Ureter (tissue), 1 donor: ENCODE measurements around the gene MALRD1. TPM values are rescaled to one million over a fixed set of nuclear protein-coding genes. Genes with fewer than 3 reads are reported as not detected.

Experiments used
- DNase-seq: peaks from one replicate; pipeline ENCODE4 v3.0.0-alpha.2; 2020; ENCODE audit warnings: low spot score
- total RNA-seq: library from RNA; stranded (reverse); gene quantifications from one replicate; pipeline ENCODE4 v1.2.4, GENCODE V29; 2023
- donor health status: DM: yes; HTN: yes; CAD: no.

The MALRD1 gene
- total RNA-seq, 1 donor from 2014 or later: 2.3 TPM

DNA sequence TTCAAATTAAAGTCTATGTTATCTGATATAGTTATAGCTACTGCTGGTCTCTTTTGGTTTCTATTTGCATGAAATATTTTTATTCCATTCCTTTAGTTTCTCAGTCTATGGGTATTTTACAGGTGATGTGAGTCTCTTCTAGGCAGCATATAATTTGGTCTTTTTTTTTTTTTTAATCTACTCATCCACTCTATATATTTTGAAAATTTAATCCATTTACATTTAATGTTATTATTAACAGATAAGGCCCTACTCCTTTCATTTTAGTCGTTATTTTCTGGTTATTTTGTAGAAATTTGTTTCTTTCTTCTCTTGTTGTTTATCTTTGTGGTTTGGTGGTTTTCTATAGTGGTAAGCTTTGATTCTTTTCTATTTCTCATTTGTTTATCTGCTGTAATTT is 58.8 kb downstream of the MALRD1 start:
- no peak for DNase-seq

GRCh38 chr10:19111501-19112267 is 63.1 kb downstream of the MALRD1 start:
- no peak for DNase-seq

DNA sequence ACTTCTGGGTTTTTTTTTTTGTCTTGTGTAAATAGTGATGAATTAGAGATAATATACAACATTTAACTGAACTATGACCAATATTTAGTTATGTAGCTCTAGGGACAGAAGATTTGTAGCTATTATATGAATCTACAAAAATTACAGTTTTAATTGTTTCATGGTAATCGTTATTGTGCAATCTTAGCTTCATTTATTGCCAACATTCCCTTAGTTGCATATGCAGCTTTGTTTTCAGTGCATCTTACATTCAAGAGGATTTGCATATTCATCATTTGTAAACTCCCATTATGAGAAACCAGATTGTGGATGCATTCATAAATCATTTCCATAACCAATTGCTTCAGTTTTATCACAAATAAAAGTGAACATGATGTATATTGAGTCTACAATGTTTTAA is 68.8 kb downstream of the MALRD1 start:
- DNase-seq: no peak

DNA sequence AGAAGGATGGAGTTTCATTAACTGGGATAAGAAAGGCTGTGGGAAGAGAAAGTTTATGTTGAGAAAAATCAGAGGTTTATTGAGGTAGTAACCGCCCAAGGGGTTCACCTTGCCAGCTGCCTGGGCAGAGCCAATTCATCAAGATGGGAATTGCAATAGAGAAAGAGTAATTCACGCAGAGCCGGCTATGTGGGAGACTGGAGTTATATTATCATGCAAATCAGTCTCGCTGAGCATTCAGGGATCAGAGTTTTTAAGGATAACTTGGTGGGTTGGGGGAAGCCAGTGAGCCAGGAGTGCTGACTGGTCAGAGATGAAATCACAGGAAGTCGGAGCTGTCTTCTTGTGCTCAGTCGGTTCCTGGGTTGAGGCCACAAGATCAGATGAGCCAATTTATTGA is 70.6 kb downstream of the MALRD1 start:
- no peak for DNase-seq

DNA sequence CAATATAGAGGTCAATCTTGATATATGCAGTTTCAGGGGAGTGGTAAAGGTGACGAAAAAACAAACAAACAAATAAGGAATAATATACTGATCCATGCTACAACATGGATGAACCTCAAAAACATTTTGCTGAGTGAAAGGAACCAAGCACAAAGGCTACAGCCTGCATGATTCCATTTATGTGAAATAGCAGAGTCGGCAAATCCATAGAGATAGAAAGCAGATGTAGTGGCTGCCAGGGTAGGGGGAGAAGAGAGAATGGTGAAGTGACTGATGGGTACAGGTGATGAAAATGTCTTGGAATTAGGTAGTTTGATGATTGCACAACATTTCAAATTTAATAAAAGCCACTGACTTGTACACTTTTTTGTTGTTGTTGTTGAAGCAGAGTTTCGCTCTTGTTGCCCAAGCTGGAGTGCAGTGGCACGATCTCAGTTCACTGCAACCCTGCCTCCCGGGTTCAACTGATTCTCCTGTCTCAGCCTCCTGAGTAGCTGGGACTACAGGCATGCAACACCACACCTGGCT is 71.8 kb downstream of the MALRD1 start:
- DNase-seq: no peak

DNA sequence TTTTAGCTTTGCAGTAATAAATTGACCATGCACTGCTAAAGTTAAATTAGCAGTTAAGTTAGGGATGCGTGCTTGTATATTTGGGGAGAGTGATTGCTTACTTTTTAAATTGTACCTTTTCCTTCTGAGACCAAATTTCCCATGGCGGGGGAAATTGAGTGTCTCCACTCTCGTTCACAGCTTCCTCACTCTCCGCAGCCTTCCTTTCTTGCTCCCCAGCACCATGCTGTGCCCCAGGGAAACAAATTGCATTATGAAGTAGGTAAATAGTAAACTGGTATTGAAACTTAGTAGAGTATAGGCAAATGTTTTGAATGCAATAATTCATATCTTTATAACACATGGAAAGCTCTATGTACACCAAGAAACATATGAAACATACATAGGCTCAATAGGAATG is 85.4 kb downstream of the MALRD1 start:
- DNase-seq: no peak

- DNase-seq: no peak
Observed at GRCh38 chr10:19142967-19143366, 94.4 kb downstream of the MALRD1 start.

DNA sequence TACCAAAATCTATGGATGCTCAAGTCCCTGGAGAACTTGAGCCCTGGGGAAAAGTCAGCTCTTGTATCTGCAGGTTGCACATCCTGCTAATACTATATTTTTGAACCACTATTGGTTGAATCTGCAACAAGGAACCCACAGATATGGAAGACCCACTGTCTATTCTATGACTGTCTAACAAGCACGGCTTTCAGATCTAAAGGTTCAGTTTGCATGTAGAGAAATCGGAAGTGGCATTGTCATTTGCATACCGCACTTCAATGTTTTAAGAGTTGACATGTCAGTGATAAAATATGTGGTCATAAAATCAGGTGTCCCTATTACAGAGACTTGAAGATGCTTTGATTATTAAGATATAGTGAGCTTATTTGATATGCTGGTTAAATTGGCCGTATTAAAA is 95.6 kb downstream of the MALRD1 start:
- DNase-seq: no peak

GRCh38 chr10:19154375-19154774 is 105.8 kb downstream of the MALRD1 start:
- no peak for DNase-seq

GRCh38 chr10:19158358-19158757 is 109.8 kb downstream of the MALRD1 start:
- DNase-seq: no peak

DNA sequence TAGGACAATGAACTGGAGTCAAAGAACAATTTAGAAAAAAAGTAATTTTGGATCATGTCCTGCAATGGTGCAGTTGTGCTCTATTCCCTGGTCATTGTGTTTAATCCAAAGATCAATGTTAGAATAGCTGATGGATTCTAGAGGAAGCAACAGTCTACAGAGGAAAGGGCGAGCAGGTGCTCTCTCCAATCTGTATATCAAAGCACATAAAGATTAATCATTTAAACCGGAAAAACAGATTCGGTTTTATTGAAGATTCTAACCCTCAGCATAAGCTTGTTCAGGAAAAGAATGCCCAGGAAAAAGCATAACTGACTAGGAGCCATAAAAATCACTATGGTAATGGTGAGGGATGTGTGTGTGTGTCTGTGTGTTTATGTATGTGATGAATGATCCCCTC is 110.3 kb downstream of the MALRD1 start:
- DNase-seq: no peak

DNA sequence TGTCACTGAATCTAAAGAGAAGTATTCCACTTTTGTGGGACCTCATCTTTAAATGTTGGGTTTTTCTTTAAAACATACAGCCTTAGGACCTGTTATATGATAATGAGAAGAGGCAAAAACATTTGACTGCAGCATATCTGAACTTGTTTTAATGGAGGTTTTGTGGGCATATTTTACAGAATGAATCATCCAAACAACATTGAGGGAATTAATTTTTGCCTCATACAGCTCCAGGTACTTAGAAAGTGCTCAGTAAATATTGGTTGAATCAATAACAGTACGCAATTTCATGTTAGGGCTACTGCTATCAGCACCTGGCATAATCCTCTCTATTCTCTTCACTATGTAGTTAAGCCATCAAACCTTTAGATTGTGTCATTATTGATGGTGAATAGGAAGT is 115.9 kb downstream of the MALRD1 start:
- DNase-seq: no peak

GRCh38 chr10:19168584-19168983 is 120.0 kb downstream of the MALRD1 start:
- DNase-seq: no peak

GRCh38 chr10:19169041-19169440 is 120.4 kb downstream of the MALRD1 start:
- no peak for DNase-seq

- no peak for DNase-seq
Observed at GRCh38 chr10:19169684-19170083, 121.1 kb downstream of the MALRD1 start.

DNA sequence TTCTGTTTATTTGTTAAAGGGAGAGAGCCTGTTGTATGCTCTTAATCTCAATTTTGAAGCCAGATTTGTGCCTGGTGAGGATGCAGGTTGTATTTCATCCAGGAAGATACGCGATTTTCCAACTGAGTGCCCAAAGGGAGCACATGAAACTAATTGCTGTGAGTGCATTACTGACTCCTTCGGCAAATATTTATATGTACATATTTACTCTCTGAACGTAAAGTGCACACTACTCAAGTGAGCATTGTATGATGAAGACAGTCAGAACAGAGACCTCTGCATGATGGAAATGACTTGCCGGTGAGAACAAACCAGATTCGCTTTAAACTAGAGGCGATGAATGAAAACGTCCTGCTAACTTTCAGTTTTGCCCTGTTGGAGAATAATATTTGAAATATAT is 130.1 kb downstream of the MALRD1 start:
- no peak for DNase-seq

GRCh38 chr10:19184891-19185290 is 136.3 kb downstream of the MALRD1 start:
- DNase-seq: no peak

GRCh38 chr10:19194866-19195265 is 146.3 kb downstream of the MALRD1 start:
- no peak for DNase-seq

GRCh38 chr10:19195698-19196097 is 147.1 kb downstream of the MALRD1 start:
- DNase-seq: no peak

DNA sequence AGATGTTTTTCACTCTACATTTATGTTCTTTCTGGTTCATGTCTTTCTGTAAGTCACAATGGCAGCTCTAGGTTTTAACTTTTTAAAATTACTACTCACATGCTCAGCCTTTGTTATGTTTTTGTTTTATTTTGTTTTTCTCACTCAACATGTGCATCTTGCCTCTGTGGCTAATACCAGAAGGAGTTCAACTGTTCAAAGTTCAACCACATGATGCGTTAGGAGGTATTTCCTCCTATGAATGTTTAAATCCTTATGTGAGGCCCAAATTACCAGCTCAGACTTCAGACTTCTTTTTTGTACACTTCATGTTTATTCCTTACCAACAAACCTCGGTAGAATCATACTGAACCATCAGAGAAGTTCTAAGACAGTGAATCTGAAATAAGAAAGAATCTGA is 151.6 kb downstream of the MALRD1 start:
- no peak for DNase-seq

DNA sequence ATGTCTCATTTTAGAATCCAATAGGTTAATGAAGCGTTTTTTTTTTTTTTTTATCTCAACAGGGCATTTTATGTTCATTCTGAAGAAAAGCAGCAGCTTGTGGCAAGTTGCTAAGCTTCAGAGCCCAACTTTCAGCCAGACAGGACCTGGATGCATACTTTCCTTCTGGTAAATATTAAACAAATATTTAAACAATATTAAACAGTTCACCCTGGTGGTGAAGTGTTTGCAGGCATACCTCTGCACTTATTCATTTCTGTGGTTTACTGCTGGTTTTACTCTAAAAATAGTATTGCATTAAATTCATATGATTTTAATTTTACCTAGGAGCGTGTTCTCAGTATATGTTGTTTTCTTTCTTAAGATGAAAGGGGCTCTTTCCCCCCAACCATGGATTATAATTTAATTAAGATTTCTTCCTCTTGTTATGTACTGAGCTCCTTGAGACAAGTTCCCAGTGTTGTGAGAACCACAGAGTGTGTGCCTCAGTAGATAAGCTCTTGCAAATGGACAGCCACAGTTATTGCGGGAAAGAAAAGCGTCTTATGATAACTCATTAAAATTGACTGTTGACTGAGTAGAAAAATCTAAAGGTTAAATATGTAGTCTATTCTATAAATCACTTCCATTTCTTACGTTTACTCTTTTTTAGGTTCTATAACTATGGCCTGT is 155.8 kb downstream of the MALRD1 start:
- no peak for DNase-seq

DNA sequence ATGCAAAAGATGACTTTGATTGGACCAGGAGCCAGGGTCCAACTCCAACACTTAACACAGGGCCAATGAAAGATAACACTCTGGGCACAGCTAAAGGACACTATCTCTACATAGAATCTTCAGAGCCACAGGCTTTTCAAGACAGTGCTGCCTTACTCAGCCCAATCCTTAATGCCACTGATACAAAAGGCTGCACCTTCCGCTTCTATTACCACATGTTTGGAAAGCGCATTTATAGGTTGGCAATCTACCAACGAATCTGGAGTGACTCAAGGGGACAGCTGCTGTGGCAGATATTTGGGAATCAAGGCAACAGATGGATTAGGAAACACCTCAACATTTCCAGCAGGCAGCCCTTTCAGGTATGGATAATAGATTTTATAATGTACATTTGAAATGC is 160.7 kb downstream of the MALRD1 start:
- no peak for DNase-seq

GRCh38 chr10:19212590-19212989 is 164.0 kb downstream of the MALRD1 start:
- no peak for DNase-seq
